ENCODE results near the gene MYO10.

MYO10 gene

GRCh38 chr5:16841416-16841815 is 94.7 kb downstream of the MYO10 start:
- no peak for TF ChIP-seq CTCF (IDR thresholded peaks at IDR 0.05)

- TF ChIP-seq CTCF (IDR thresholded peaks at IDR 0.05) = no peak
Measured at GRCh38 chr5:16837305-16837704, 98.8 kb downstream of the MYO10 start.

- TF ChIP-seq CTCF (IDR thresholded peaks at IDR 0.05) = no peak
Measured at GRCh38 chr5:16834029-16834428, 102.1 kb downstream of the MYO10 start.

- no peak for TF ChIP-seq CTCF (IDR thresholded peaks at IDR 0.05)
Measured at GRCh38 chr5:16827755-16828154, 108.3 kb downstream of the MYO10 start.

- TF ChIP-seq CTCF (IDR thresholded peaks at IDR 0.05) = no peak
Measured at GRCh38 chr5:16826379-16827125, 109.5 kb downstream of the MYO10 start.

- no peak for TF ChIP-seq CTCF (IDR thresholded peaks at IDR 0.05)
Measured at GRCh38 chr5:16819522-16820167, 116.4 kb downstream of the MYO10 start.

GRCh38 chr5:16815432-16815831 is 120.7 kb downstream of the MYO10 start:
- TF ChIP-seq CTCF (IDR thresholded peaks at IDR 0.05) = no peak

All from LNCAP (cell line).